ENCODE data around the gene FBXW5. TPM values are rescaled to one million over a fixed set of nuclear protein-coding genes. Genes with fewer than 3 reads are reported as not detected.

FBXW5 gene
- total RNA-seq, 1 experiment from 2014 or later, result 62.2 TPM

GRCh38 chr9:136923881-136924280 is 20.7 kb downstream of the FBXW5 start:
- no peak overlapping the region for H2AFZ ChIP-seq (ENCODE audit: low read length)
- no peaks in the 10 kb centered on the region for H3K27me3 ChIP-seq (ENCODE audit: insufficient read depth, low read length)
- H2BK5ac ChIP-seq (ENCODE audit: insufficient read length, low read length), result no peak overlapping the region
- no peak overlapping the region for H2BK12ac ChIP-seq (ENCODE audit: insufficient read length, low read depth, low read length)
- no CpG with 5 or more reads among the region's 19 CpGs for WGBS (ENCODE audit: extremely low coverage, insufficient read length, low lambda C conversion rate)
- Mint-ChIP-seq H3K27ac (no peak overlapping the region), H3K36me3 (ENCODE audit: insufficient read depth in 1 of 3, low read depth in 3 of 3) (peaks cover 21 to 67% (median 63%) of the 10 kb centered on the region in 3 experiments; a peak in 6 of 7 replicates), H3K27me3 (ENCODE audit: low read depth) (no peaks in the 10 kb centered on the region), H3K4me1 (no peaks in the 10 kb centered on the region), H3K4me3 (no peak overlapping the region; a peak in 1 of 5 replicates), H3K9me3 (no peaks in the 10 kb centered on the region)
- H3K23ac ChIP-seq (ENCODE audit: insufficient read length, low read depth, low read length), result no peak overlapping the region
- H3K79me1 ChIP-seq (ENCODE audit: insufficient read depth, low read depth, low read length, poor library complexity, severe bottlenecking), result no peaks in the 10 kb centered on the region
- H4K91ac ChIP-seq (ENCODE audit: insufficient read length, low read depth, low read length), result no peak overlapping the region
- H4K20me1 ChIP-seq (ENCODE audit: control insufficient read depth, insufficient read depth, insufficient read length), result no peaks in the 10 kb centered on the region
- no peak overlapping the region for H3K4me2 ChIP-seq (ENCODE audit: insufficient read depth, insufficient read length, low read length)
- H2BK120ac ChIP-seq (ENCODE audit: low read depth, low read length, poor library complexity, severe bottlenecking), result no peak overlapping the region
- TF ChIP-seq, protein P1, sequence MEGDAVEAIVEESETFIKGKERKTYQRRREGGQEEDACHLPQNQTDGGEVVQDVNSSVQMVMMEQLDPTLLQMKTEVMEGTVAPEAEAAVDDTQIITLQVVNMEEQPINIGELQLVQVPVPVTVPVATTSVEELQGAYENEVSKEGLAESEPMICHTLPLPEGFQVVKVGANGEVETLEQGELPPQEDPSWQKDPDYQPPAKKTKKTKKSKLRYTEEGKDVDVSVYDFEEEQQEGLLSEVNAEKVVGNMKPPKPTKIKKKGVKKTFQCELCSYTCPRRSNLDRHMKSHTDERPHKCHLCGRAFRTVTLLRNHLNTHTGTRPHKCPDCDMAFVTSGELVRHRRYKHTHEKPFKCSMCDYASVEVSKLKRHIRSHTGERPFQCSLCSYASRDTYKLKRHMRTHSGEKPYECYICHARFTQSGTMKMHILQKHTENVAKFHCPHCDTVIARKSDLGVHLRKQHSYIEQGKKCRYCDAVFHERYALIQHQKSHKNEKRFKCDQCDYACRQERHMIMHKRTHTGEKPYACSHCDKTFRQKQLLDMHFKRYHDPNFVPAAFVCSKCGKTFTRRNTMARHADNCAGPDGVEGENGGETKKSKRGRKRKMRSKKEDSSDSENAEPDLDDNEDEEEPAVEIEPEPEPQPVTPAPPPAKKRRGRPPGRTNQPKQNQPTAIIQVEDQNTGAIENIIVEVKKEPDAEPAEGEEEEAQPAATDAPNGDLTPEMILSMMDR (conservative IDR thresholded peaks at IDR 0.05), result no peak
- no peak overlapping the region for H3K56ac ChIP-seq (ENCODE audit: insufficient read length, low read depth, low read length)
- no peaks in the 10 kb centered on the region for H3K9me3 ChIP-seq (ENCODE audit: control insufficient read depth, low read depth, low read length)
- no peak overlapping the region for H2BK20ac ChIP-seq (ENCODE audit: low read depth, low read length, poor library complexity, severe bottlenecking)
- no peak overlapping the region for H3T11ph ChIP-seq (ENCODE audit: low read length)
- H4K5ac ChIP-seq (ENCODE audit: insufficient read length, low read depth, low read length), result no peak overlapping the region
- H3K14ac ChIP-seq (ENCODE audit: insufficient read depth, low read length), result no peak overlapping the region; the same call in 1 of the 2 replicates
- no peaks in the 10 kb centered on the region for H3K23me2 ChIP-seq (ENCODE audit: insufficient read length, low read depth, low read length, poor library complexity, severe bottlenecking)
- no peak overlapping the region for H2AK5ac ChIP-seq (ENCODE audit: insufficient read length, low read length)
- no peak overlapping the region for H3K4ac ChIP-seq (ENCODE audit: low read depth, low read length)
- no peak overlapping the region for H3K9ac ChIP-seq (ENCODE audit: extremely low read depth, insufficient read length, low read length)
- DNase-seq, result peak; percentile 19
- H3K27ac ChIP-seq (ENCODE audit: insufficient read length, low read depth, low read length), result no peak overlapping the region
- no peak overlapping the region for H2BK15ac ChIP-seq (ENCODE audit: low read depth, low read length)
- H3K18ac ChIP-seq (ENCODE audit: insufficient read length, low read depth, low read length), result no peak overlapping the region
- H3K4me1 ChIP-seq (ENCODE audit: insufficient read depth, low read length), result no peaks in the 10 kb centered on the region
- no peak overlapping the region for H4K8ac ChIP-seq (replicated peaks; ENCODE audit: insufficient read length, low read depth, low read length)
- no peaks in the 10 kb centered on the region for H3K79me2 ChIP-seq (ENCODE audit: insufficient read depth, low read length)
